ENCODE measurements around the gene CNTN2.

The CNTN2 gene

GRCh38 chr1:205020466-205020865 lies 22.5 kb upstream of the CNTN2 start:
- Histone ChIP-seq H3K4me1 (ENCODE audit: insufficient read depth, poor library complexity, severe bottlenecking) (no peaks in the 10 kb centered on the region), H3K9me3 (ENCODE audit: severe bottlenecking) (no peaks in the 10 kb centered on the region), H3K36me3 (ENCODE audit: low read depth) (no peaks in the 10 kb centered on the region), H3K4me3 (ENCODE audit: severe bottlenecking) (no peak overlapping the region), H3K27me3 (ENCODE audit: insufficient read depth, poor library complexity, severe bottlenecking) (peaks cover 23% of the 10 kb centered on the region), H3K27ac (ENCODE audit: poor library complexity, severe bottlenecking) (no peak overlapping the region)
- ATAC-seq (ENCODE audit: low read depth): no peak
- TF ChIP-seq, protein P1, sequence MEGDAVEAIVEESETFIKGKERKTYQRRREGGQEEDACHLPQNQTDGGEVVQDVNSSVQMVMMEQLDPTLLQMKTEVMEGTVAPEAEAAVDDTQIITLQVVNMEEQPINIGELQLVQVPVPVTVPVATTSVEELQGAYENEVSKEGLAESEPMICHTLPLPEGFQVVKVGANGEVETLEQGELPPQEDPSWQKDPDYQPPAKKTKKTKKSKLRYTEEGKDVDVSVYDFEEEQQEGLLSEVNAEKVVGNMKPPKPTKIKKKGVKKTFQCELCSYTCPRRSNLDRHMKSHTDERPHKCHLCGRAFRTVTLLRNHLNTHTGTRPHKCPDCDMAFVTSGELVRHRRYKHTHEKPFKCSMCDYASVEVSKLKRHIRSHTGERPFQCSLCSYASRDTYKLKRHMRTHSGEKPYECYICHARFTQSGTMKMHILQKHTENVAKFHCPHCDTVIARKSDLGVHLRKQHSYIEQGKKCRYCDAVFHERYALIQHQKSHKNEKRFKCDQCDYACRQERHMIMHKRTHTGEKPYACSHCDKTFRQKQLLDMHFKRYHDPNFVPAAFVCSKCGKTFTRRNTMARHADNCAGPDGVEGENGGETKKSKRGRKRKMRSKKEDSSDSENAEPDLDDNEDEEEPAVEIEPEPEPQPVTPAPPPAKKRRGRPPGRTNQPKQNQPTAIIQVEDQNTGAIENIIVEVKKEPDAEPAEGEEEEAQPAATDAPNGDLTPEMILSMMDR (IDR thresholded peaks at IDR 0.05; ENCODE audit: poor library complexity, severe bottlenecking): no peak
- no peak for DNase-seq (ENCODE audit: low spot score)

DNA sequence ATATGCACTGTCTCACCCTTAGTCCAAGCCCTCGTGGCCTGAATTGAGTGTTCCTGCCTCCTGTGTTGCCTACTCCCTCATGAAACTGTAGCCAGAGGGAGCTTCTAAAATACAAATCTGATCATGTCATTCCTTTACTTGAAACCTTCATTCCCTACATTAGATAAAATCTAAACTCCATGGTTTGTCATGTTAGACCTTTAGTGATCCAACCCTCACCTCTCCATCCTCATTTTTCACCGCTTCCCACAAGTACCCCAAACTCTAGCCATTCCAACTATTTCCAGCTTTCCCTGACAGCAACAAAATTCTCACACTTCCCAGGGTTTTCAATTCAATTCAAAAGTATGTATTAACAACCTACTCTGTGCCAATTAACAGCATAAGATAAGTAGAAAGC lies 18.3 kb upstream of the CNTN2 start:
- no peak overlapping the region for H3K4me3 ChIP-seq (ENCODE audit: severe bottlenecking)
- H3K9me3 ChIP-seq (ENCODE audit: severe bottlenecking): no peaks in the 10 kb centered on the region
- TF ChIP-seq, protein P1 (IDR thresholded peaks at IDR 0.05; ENCODE audit: poor library complexity, severe bottlenecking): no peak
- H3K27ac ChIP-seq (ENCODE audit: poor library complexity, severe bottlenecking): no peak overlapping the region
- H3K27me3 ChIP-seq (ENCODE audit: insufficient read depth, poor library complexity, severe bottlenecking): peaks cover 31% of the 10 kb centered on the region
- H3K4me1 ChIP-seq (ENCODE audit: insufficient read depth, poor library complexity, severe bottlenecking): no peaks in the 10 kb centered on the region
- no peak for DNase-seq (ENCODE audit: low spot score)
- no peaks in the 10 kb centered on the region for H3K36me3 ChIP-seq (ENCODE audit: low read depth)
- no peak for ATAC-seq (ENCODE audit: low read depth)

DNA sequence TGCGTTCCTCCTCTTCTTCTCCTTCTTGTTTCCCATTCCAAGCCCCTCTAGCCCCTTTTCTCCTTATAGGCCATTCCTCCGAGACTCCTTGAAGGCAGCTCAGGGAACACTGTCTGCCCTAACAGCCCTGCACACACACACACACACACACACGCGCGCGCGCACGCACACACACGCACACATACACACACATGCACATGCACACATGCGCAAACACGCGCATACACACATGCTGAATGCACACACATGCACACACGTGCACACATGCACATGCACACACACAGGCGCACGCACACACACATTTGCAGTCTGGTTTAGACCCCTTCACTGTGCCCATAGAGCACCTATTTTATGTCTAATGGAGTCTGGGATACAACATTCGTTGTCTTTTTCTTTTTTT lies 17.8 kb upstream of the CNTN2 start:
- ATAC-seq (ENCODE audit: low read depth): no peak
- Histone ChIP-seq H3K4me3 (ENCODE audit: severe bottlenecking) (no peak overlapping the region), H3K9me3 (ENCODE audit: severe bottlenecking) (no peaks in the 10 kb centered on the region), H3K27ac (ENCODE audit: poor library complexity, severe bottlenecking) (no peak overlapping the region), H3K36me3 (ENCODE audit: low read depth) (no peaks in the 10 kb centered on the region), H3K4me1 (ENCODE audit: insufficient read depth, poor library complexity, severe bottlenecking) (no peaks in the 10 kb centered on the region), H3K27me3 (ENCODE audit: insufficient read depth, poor library complexity, severe bottlenecking) (peaks cover 31% of the 10 kb centered on the region)
- DNase-seq (ENCODE audit: low spot score): no peak
- TF ChIP-seq, protein P1 (IDR thresholded peaks at IDR 0.05; ENCODE audit: poor library complexity, severe bottlenecking): no peak

DNA sequence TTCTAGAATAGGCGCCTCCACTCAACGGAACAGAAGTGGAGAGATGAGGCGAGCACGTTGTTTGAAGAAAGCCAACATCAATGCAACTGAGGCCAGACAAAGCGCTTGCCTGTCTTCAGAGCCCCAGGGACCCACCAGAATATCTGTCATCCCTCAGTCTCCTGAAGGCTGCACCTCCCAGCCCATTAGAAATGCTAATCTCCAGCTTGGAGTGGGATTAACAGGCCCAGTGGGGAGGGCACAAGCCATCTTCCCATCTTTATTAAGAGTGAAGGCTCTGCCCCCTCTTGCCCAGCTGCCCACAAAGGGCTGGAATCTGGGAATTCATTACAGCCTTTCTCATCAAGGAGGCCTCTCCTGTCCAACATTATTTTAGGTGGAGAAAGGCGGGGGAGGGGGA lies 16.8 kb upstream of the CNTN2 start:
- DNase-seq (ENCODE audit: low spot score) (no peak), ATAC-seq (ENCODE audit: low read depth) (no peak)
- Histone ChIP-seq H3K4me3 (ENCODE audit: severe bottlenecking) (no peak overlapping the region), H3K36me3 (ENCODE audit: low read depth) (no peaks in the 10 kb centered on the region), H3K27ac (ENCODE audit: poor library complexity, severe bottlenecking) (no peak overlapping the region), H3K27me3 (ENCODE audit: insufficient read depth, poor library complexity, severe bottlenecking) (peaks cover 31% of the 10 kb centered on the region), H3K9me3 (ENCODE audit: severe bottlenecking) (no peaks in the 10 kb centered on the region), H3K4me1 (ENCODE audit: insufficient read depth, poor library complexity, severe bottlenecking) (no peaks in the 10 kb centered on the region)
- TF ChIP-seq, protein P1 (IDR thresholded peaks at IDR 0.05; ENCODE audit: poor library complexity, severe bottlenecking): no peak

- H3K9me3 ChIP-seq (ENCODE audit: severe bottlenecking): no peaks in the 10 kb centered on the region
- H3K27me3 ChIP-seq (ENCODE audit: insufficient read depth, poor library complexity, severe bottlenecking): peaks cover 28% of the 10 kb centered on the region
- H3K4me1 ChIP-seq (ENCODE audit: insufficient read depth, poor library complexity, severe bottlenecking): no peaks in the 10 kb centered on the region
- ATAC-seq (ENCODE audit: low read depth) (no peak), DNase-seq (ENCODE audit: low spot score) (no peak)
- TF ChIP-seq, protein P1 (IDR thresholded peaks at IDR 0.05; ENCODE audit: poor library complexity, severe bottlenecking): no peak
- no peak overlapping the region for H3K27ac ChIP-seq (ENCODE audit: poor library complexity, severe bottlenecking)
- no peaks in the 10 kb centered on the region for H3K36me3 ChIP-seq (ENCODE audit: low read depth)
- H3K4me3 ChIP-seq (ENCODE audit: severe bottlenecking): no peak overlapping the region
Observed at GRCh38 chr1:205028390-205028789, 14.6 kb upstream of the CNTN2 start.

Data from RWPE2 (cell line).